ENCODE data around the gene ACOT2. TPM values are rescaled to one million over a fixed set of nuclear protein-coding genes. Genes with fewer than 3 reads are reported as not detected.
A peak's percentile ranks its signal among the peaks of the same experiment; 100 is the strongest.
"Not testable (repeated sequence)": the region's sequence is repeated elsewhere in the genome, so short reads cannot be mapped to it uniquely, and the experiment has no call there.

ACOT2 gene
- 31.9 TPM for total RNA-seq

GRCh38 chr14:73569185-73569958, at the start of gene ACOT2:
TSS of gene ACOT2 (plus strand) at chr14:73569213. CDS start at chr14:73569241, 28 bp downstream.
- peak; percentile 63 for DNase-seq

- DNase-seq: no peak
These were observed 47.8 kb upstream of the ACOT2 start for GRCh38 chr14:73521229-73521628.

- DNase-seq: no peak
These were observed 44.5 kb upstream of the ACOT2 start for GRCh38 chr14:73524493-73524892.

GRCh38 chr14:73526036-73526984, 42.7 kb upstream of the ACOT2 start:
- DNase-seq: no peak

- not testable (repeated sequence) for DNase-seq
These were observed 39.7 kb upstream of the ACOT2 start for GRCh38 chr14:73529356-73529755.

- DNase-seq: not testable (repeated sequence)
These were observed 37.0 kb upstream of the ACOT2 start for GRCh38 chr14:73531971-73532370.

- not testable (repeated sequence) for DNase-seq
These were observed 31.6 kb upstream of the ACOT2 start for GRCh38 chr14:73537244-73538045.

- DNase-seq: not testable (repeated sequence)
These were observed 30.0 kb upstream of the ACOT2 start for GRCh38 chr14:73539017-73539416.

GRCh38 chr14:73542961-73543360, 26.1 kb upstream of the ACOT2 start:
- DNase-seq: not testable (repeated sequence)

- DNase-seq: not testable (repeated sequence)
These were observed 23.7 kb upstream of the ACOT2 start for GRCh38 chr14:73545353-73545752.

- DNase-seq: not testable (repeated sequence)
These were observed 19.9 kb upstream of the ACOT2 start for GRCh38 chr14:73549097-73549496.

- DNase-seq: not testable (repeated sequence)
These were observed 19.0 kb upstream of the ACOT2 start for GRCh38 chr14:73549889-73550524.

GRCh38 chr14:73553845-73554244, 15.2 kb upstream of the ACOT2 start:
- DNase-seq: no peak

- DNase-seq: not testable (repeated sequence)
These were observed 11.8 kb upstream of the ACOT2 start for GRCh38 chr14:73557201-73557600.

GRCh38 chr14:73558238-73558637, 10.8 kb upstream of the ACOT2 start:
- not testable (repeated sequence) for DNase-seq

GRCh38 chr14:73562256-73562655, 6.8 kb upstream of the ACOT2 start:
- DNase-seq: not testable (repeated sequence)

- DNase-seq: not testable (repeated sequence)
These were observed 6.3 kb upstream of the ACOT2 start for GRCh38 chr14:73562696-73563095.

GRCh38 chr14:73566431-73566830, 2.6 kb upstream of the ACOT2 start:
- not testable (repeated sequence) for DNase-seq

- DNase-seq: not testable (repeated sequence)
These were observed 2.1 kb upstream of the ACOT2 start for GRCh38 chr14:73566935-73567334.

- no peak for DNase-seq
These were observed 1.7 kb upstream of the ACOT2 start for GRCh38 chr14:73567358-73567757.

Measured in skin of body (tissue), 2 donors.